Measurements from ENCODE around the gene CSNK1G1. TPM values are rescaled to one million over a fixed set of nuclear protein-coding genes. Genes with fewer than 3 reads are reported as not detected.

Gene CSNK1G1
- total and polyA plus RNA-seq, 2 of the 4 experiments (the other 2 are of a cell fraction), result 7.4 to 29.4 TPM

GRCh38 chr15:64389036-64389435 lies 33.1 kb upstream of the CSNK1G1 start:
- Histone ChIP-seq H3K4me1 (ENCODE audit: control insufficient read depth, insufficient read depth, low read length) (0 out of 2 replicates have a peak, but pooled peaks cover 1% of the 10 kb centered on the region), H2AFZ (replicated peaks; ENCODE audit: low read length, poor library complexity) (no peak overlapping the region), H3K27ac (ENCODE audit: insufficient read depth, low read length) (no peak overlapping the region), H3K18ac (ENCODE audit: low read depth, low read length) (no peak overlapping the region), H3K4me2 (ENCODE audit: low read depth, low read length) (no peak overlapping the region; the same call in 1 of the 2 replicates), H3K79me1 (ENCODE audit: low read depth in 1 of 2, low read length in 2 of 2) (peaks cover 12 to 31% of the 10 kb centered on the region in 2 experiments), H4K5ac (ENCODE audit: low read depth, low read length) (no peak overlapping the region), H4K91ac (ENCODE audit: insufficient read depth, low read depth, low read length) (no peak overlapping the region), H3K9me1 (ENCODE audit: insufficient read depth, low read length) (peaks cover 9% of the 10 kb centered on the region), H4K20me1 (ENCODE audit: insufficient read depth, low read length) (no peaks in the 10 kb centered on the region; the same call in 1 of the 2 replicates), H3K14ac (replicated peaks; ENCODE audit: low read depth, low read length) (no peak overlapping the region), H3K9me3 (ENCODE audit: control insufficient read depth, insufficient read depth, low read length) (no peaks in the 10 kb centered on the region), H4K8ac (ENCODE audit: low read depth in 2 of 2, low read length in 2 of 2) (no peak overlapping the region), H3K23ac (ENCODE audit: low read depth, low read length) (no peak overlapping the region), H3K4me3 (ENCODE audit: insufficient read depth, low read depth, low read length) (no peak overlapping the region), H2BK15ac (ENCODE audit: low read depth, low read length) (no peak overlapping the region), H2BK20ac (ENCODE audit: low read depth, low read length) (no peak overlapping the region), H3K36me3 (ENCODE audit: control insufficient read depth, insufficient read depth, low read length) (peaks cover 1% of the 10 kb centered on the region; the same call in 1 of the 2 replicates), H2AK9ac (replicated peaks; ENCODE audit: low read depth, low read length, poor library complexity) (no peak overlapping the region), H3K27me3 (ENCODE audit: control insufficient read depth, insufficient read depth, low read length) (no peaks in the 10 kb centered on the region), H3K4ac (ENCODE audit: low read depth, low read length) (no peak overlapping the region), H2AK5ac (ENCODE audit: low read depth, low read length) (0 out of 2 replicates have a peak overlapping the region, but pooled peaks have one; percentile 75), H3K56ac (ENCODE audit: extremely low read depth, insufficient read depth, low read length) (no peak overlapping the region), H2BK120ac (ENCODE audit: low read depth, low read length) (no peak overlapping the region), H2BK5ac (ENCODE audit: low read depth, low read length, poor library complexity, severe bottlenecking) (no peak overlapping the region), H3K9ac (ENCODE audit: low read depth, low read length) (no peak overlapping the region)
- TF ChIP-seq USF2 (IDR thresholded peaks at IDR 0.05; ENCODE audit: low read depth, low read length), result no peak
- no peak for TF ChIP-seq CHD1 (IDR thresholded peaks at IDR 0.05; ENCODE audit: low read depth, low read length)
- no peak for TF ChIP-seq SMC3 (IDR thresholded peaks at IDR 0.05; ENCODE audit: low read depth, low read length)
- no peak for TF ChIP-seq MAFK (IDR thresholded peaks at IDR 0.05; ENCODE audit: low read depth, low read length)
- TF ChIP-seq MXI1 (IDR thresholded peaks at IDR 0.05; ENCODE audit: borderline replicate concordance, low read depth, low read length), result no peak
- TF ChIP-seq ELK1 (IDR thresholded peaks at IDR 0.05; ENCODE audit: borderline replicate concordance, low read depth, low read length), result no peak
- no peak for TF ChIP-seq CTCF (conservative IDR thresholded peaks at IDR 0.05; ENCODE audit: low read depth, low read length)
- no peak for TF ChIP-seq RAD21 (IDR thresholded peaks at IDR 0.05; ENCODE audit: low read length)
- no peak for TF ChIP-seq NFE2L2 (IDR thresholded peaks at IDR 0.05; ENCODE audit: low read depth, low read length)
- no peak for TF ChIP-seq POLR2A (IDR thresholded peaks at IDR 0.05; ENCODE audit: low read depth, low read length)
- no peak for TF ChIP-seq RCOR1 (IDR thresholded peaks at IDR 0.05; ENCODE audit: insufficient replicate concordance, low read length)
- no peak for TF ChIP-seq CEBPB (IDR thresholded peaks at IDR 0.05; ENCODE audit: low read depth, low read length)
- no peak for TF ChIP-seq RFX5 (IDR thresholded peaks at IDR 0.05; ENCODE audit: low read depth, low read length)
- no peak for TF ChIP-seq MAZ (IDR thresholded peaks at IDR 0.05; ENCODE audit: borderline replicate concordance, low read depth, low read length)
- TF ChIP-seq FOS (IDR thresholded peaks at IDR 0.05; ENCODE audit: low read depth, low read length), result no peak
- no peak for TF ChIP-seq BHLHE40 (IDR thresholded peaks at IDR 0.05; ENCODE audit: low read depth, low read length)
- CTCF ChIA-PET, result no interaction called here
- POLR2A ChIA-PET (ENCODE audit: unreplicated experiment), result no interaction called here
- no TSS peak for BruUV-seq (replicated peaks)
- 100% methylated on average over 3 of the region's 5 CpGs; no CpG with 5 or more reads in 1 of the 2 experiments for WGBS, 2 experiments (ENCODE audit: extremely low coverage in 2 of 2, insufficient read length in 1 of 2)
- DNase-seq, result no peak
- in situ Hi-C loops (cut with MboI; ENCODE audit: low sequenced_read_pairs) (no loop called here), intact Hi-C loops (cut with micrococcal nuclease) (no loop called here), dilution Hi-C loops (cut with HindIII; ENCODE audit: low sequenced_read_pairs, unreplicated experiment) (no loop called here)
- no peak for ATAC-seq (ENCODE audit: low read depth)
